CD14-positive monocyte (primary cell): ENCODE measurements around the gene MSRB1. TPM values are rescaled to one million over a fixed set of nuclear protein-coding genes. Genes with fewer than 3 reads are reported as not detected.
A peak's percentile ranks its signal among the peaks of the same experiment; 100 is the strongest.

ENCODE experiments used
- DNase-seq, 3 donors: peaks; one replicate each; pipeline ENCODE4 v3.0.0-alpha.2; 2011 to 2022
- H2AFZ ChIP-seq: 2 replicates; pipeline ENCODE4 v1.6.0; 2012; ENCODE audit warnings: mild to moderate bottlenecking, low read depth, low read length, inconsistent platforms; ENCODE audit not compliant: insufficient read depth, poor library complexity, severe bottlenecking
- H3K27ac ChIP-seq, 2 donors: 1 replicate in 1 of 2; 2 replicates in 1 of 2; pipeline ENCODE4 v1.5.1; 2012 to 2013; ENCODE audit warnings: low read length in 2 of 2, control low read depth in 1 of 2, inconsistent platforms in 1 of 2, low read depth in 1 of 2, mild to moderate bottlenecking in 1 of 2
- H3K27me3 ChIP-seq, 2 donors: one replicate each; pipeline versions ENCODE4 v1.6.0 to v1.6.1; 2011 to 2013; ENCODE audit warnings: low read length in 2 of 2; ENCODE audit not compliant: control insufficient read depth in 2 of 2, insufficient read depth in 2 of 2
- H3K36me3 ChIP-seq, 2 donors: replicated peaks in 1 of 2; 1 replicate in 1 of 2; 2 replicates in 1 of 2; pipeline versions ENCODE4 v1.5.1 to v1.6.1; 2012 to 2013; ENCODE audit warnings: low read length in 2 of 2, control low read depth in 1 of 2, inconsistent platforms in 1 of 2, mild to moderate bottlenecking in 1 of 2; ENCODE audit not compliant: insufficient read depth in 2 of 2, control insufficient read depth in 1 of 2
- H3K4me1 ChIP-seq, 2 donors: 1 replicate in 1 of 2; 2 replicates in 1 of 2; pipeline versions ENCODE4 v1.5.1 to v1.6.1; 2012 to 2013; ENCODE audit warnings: low read length in 2 of 2, control low read depth in 1 of 2, inconsistent platforms in 1 of 2, mild to moderate bottlenecking in 1 of 2, moderate library complexity in 1 of 2; ENCODE audit not compliant: insufficient read depth in 2 of 2, control insufficient read depth in 1 of 2
- H3K4me2 ChIP-seq: replicated peaks from 2 replicates; pipeline ENCODE3; 2012; ENCODE audit warnings: low read length, moderate library complexity, mild to moderate bottlenecking; ENCODE audit not compliant: poor library complexity, severe bottlenecking; ENCODE audit errors: extremely low read depth
- H3K4me3 ChIP-seq, 3 experiments: fragments of 200-600 bp in 1 of 3; sonication (generic) in 1 of 3; replicated peaks in 1 of 3; 1 replicate in 2 of 3; 2 replicates in 1 of 3; pipeline ENCODE4 v1.5.1; 2011 to 2013; ENCODE audit warnings: low read length in 3 of 3, mild to moderate bottlenecking in 3 of 3, control low read depth in 2 of 3, low read depth in 2 of 3, inconsistent platforms in 1 of 3, moderate library complexity in 1 of 3
- H3K79me2 ChIP-seq: 2 replicates; pipeline ENCODE4 v1.6.0; 2012; ENCODE audit warnings: mild to moderate bottlenecking, control low read depth, inconsistent platforms, low read length, moderate library complexity; ENCODE audit not compliant: insufficient read depth
- H3K9ac ChIP-seq: 2 replicates; pipeline ENCODE4 v1.6.0; 2017; ENCODE audit warnings: low read length, mild to moderate bottlenecking; ENCODE audit not compliant: insufficient read depth, poor library complexity, severe bottlenecking
- H3K9me3 ChIP-seq, 2 donors: replicated peaks in 1 of 2; 1 replicate in 1 of 2; 2 replicates in 1 of 2; pipeline versions ENCODE4 v1.5.1 to v1.6.1; 2012 to 2013; ENCODE audit warnings: low read length in 2 of 2, control low read depth in 1 of 2; ENCODE audit not compliant: control insufficient read depth in 1 of 2, insufficient read depth in 1 of 2
- H4K20me1 ChIP-seq: 2 replicates; pipeline ENCODE4 v1.6.0; 2012; ENCODE audit warnings: mild to moderate bottlenecking, low read length, control low read depth, moderate library complexity; ENCODE audit not compliant: insufficient read depth
- H3K27ac Mint-ChIP-seq, 7 donors: one replicate each; pipeline ENCODE4 v1.8.0; 2020; ENCODE audit warnings: mild to moderate bottlenecking in 7 of 7, mixed read lengths in 7 of 7, moderate library complexity in 6 of 7, inconsistent platforms in 2 of 7
- H3K27me3 Mint-ChIP-seq, 3 donors: one replicate each; pipeline ENCODE4 v1.8.0; 2021 to 2022; ENCODE audit warnings: low read depth in 3 of 3, mild to moderate bottlenecking in 3 of 3, mixed read lengths in 3 of 3, moderate library complexity in 3 of 3, inconsistent platforms in 1 of 3
- H3K36me3 Mint-ChIP-seq, 2 donors: one replicate each; pipeline ENCODE4 v1.8.0; 2020; ENCODE audit warnings: mixed read lengths in 2 of 2, inconsistent platforms in 1 of 2, mild to moderate bottlenecking in 1 of 2
- H3K4me1 Mint-ChIP-seq: one replicate; pipeline ENCODE4 v1.8.0; 2020; ENCODE audit warnings: mild to moderate bottlenecking, mixed read lengths
- H3K4me3 Mint-ChIP-seq, 2 donors: one replicate each; pipeline ENCODE4 v1.8.0; 2020; ENCODE audit warnings: mild to moderate bottlenecking in 2 of 2, mixed read lengths in 2 of 2, moderate library complexity in 1 of 2
- H3K9me3 Mint-ChIP-seq, 7 donors: one replicate each; pipeline ENCODE4 v1.8.0; 2020 to 2022; ENCODE audit warnings: mixed read lengths in 7 of 7, mild to moderate bottlenecking in 6 of 7, moderate library complexity in 6 of 7, inconsistent platforms in 2 of 7
- CTCF ChIP-seq: fragments of 200-600 bp; IDR thresholded peaks from one replicate; pipeline ENCODE4 v1.8.0; 2022; ENCODE audit warnings: antibody characterized with exemption, mild to moderate bottlenecking
- WGBS: methylation state at CpG from one replicate; pipeline ENCODE4 v1.1.5; 2013; ENCODE audit warnings: missing lambda C conversion rate; ENCODE audit not compliant: insufficient coverage; 5-methylcytosine and 5-hydroxymethylcytosine counted together
- intact Hi-C, 2 donors: fragments of 100-400 bp; cut with micrococcal nuclease; formaldehyde crosslinking; loops; one replicate each; pipeline versions ENCODE4 v1.15.0 to v1.15.1; 2023
- polyA plus RNA-seq, 3 donors: library from polyadenylated mRNA; depleted of rRNA in 1 of 3; unstranded in 2 of 3; stranded (reverse) in 1 of 3; fragments of 300-500 nt in 2 of 3; fragments of >200 nt in 1 of 3; fragmentation: Illumina TruSeq in 2 of 3; gene quantifications; 1 replicate in 2 of 3; 2 replicates in 1 of 3; pipeline ENCODE4 v1.2.3, GENCODE V29; 2012 to 2021

Gene MSRB1
- polyA plus RNA-seq, 3 donors, result 116 to 427 (median 416) TPM

- intact Hi-C loops, result no loop called here
- Mint-ChIP-seq H3K36me3 (peaks cover 40 to 46% of the 10 kb centered on the region in 2 donors), H3K4me3 (no peak overlapping the region), H3K27me3 (peaks cover 3 to 11% (median 5%) of the 10 kb centered on the region in 3 donors), H3K4me1 (peaks cover 21% of the 10 kb centered on the region), H3K9me3 (peaks cover 0 to 5% (median 0%) of the 10 kb centered on the region in 7 donors), H3K27ac (peak overlapping the region in 1 of 7 donors; percentile 35)
- TF ChIP-seq CTCF, result no peak
- Histone ChIP-seq H3K4me2 (peak overlapping the region; percentile 95), H3K27ac (no peak overlapping the region), H4K20me1 (peaks cover under 1% of the 10 kb centered on the region), H3K9me3 (no peaks in the 10 kb centered on the region), H3K4me1 (peaks cover 18 to 20% of the 10 kb centered on the region in 2 donors), H3K27me3 (peaks cover 0 to 4% of the 10 kb centered on the region in 2 donors), H2AFZ (no peak overlapping the region), H3K9ac (no peak overlapping the region), H3K36me3 (peaks cover 44 to 46% of the 10 kb centered on the region in 2 donors), H3K4me3 (no peak overlapping the region), H3K79me2 (peaks cover 11% of the 10 kb centered on the region)
- DNase-seq, result no peak
- 100% methylated on average over 10 of the region's 16 CpGs for WGBS
Measured at GRCh38 chr16:1973461-1974156, 30.6 kb upstream of the MSRB1 start.

- intact Hi-C loops, result no loop called here
- Mint-ChIP-seq H3K9me3 (peaks cover 0 to 2% (median 0%) of the 10 kb centered on the region in 7 donors), H3K36me3 (peaks cover 31 to 35% of the 10 kb centered on the region in 2 donors), H3K27ac (peak overlapping the region in 6 of 7 donors; percentile 42 to 98 (median 98)), H3K4me3 (peak overlapping the region; percentile 91), H3K4me1 (peaks cover 21% of the 10 kb centered on the region), H3K27me3 (peaks cover 0 to 2% (median 1%) of the 10 kb centered on the region in 3 donors)
- Histone ChIP-seq H3K4me3 (peak overlapping the region; percentile 65 to 95 (median 70)), H4K20me1 (no peaks in the 10 kb centered on the region), H3K4me2 (peak overlapping the region; percentile 95), H3K79me2 (peaks cover 11% of the 10 kb centered on the region), H3K27ac (peak overlapping the region in 1 of 2 donors; percentile 95), H3K36me3 (peaks cover 33 to 34% of the 10 kb centered on the region in 2 donors), H3K9me3 (no peaks in the 10 kb centered on the region), H2AFZ (peak overlapping the region; percentile 99), H3K27me3 (no peaks in the 10 kb centered on the region), H3K4me1 (peaks cover 18 to 20% of the 10 kb centered on the region in 2 donors), H3K9ac (peak overlapping the region; percentile 90)
- no peak for TF ChIP-seq CTCF
- 6% methylated on average over 22 of the region's 22 CpGs for WGBS
- DNase-seq, result no peak
Measured at GRCh38 chr16:1972490-1972877, 29.5 kb upstream of the MSRB1 start.
